GM23248 (cell line): ENCODE measurements around the gene CLEC18C. TPM values are rescaled to one million over a fixed set of nuclear protein-coding genes. Genes with fewer than 3 reads are reported as not detected.
"Not testable (repeated sequence)": the region's sequence is repeated elsewhere in the genome, so short reads cannot be mapped to it uniquely, and the experiment has no call there.

Experiments used
- DNase-seq: peaks from one replicate; pipeline ENCODE4 v3.0.0-alpha.2; 2015
- H2AFZ ChIP-seq: fragments of 200-600 bp; sonication (generic); 2 replicates; pipeline ENCODE4 v1.6.1; 2016; ENCODE audit warnings: antibody characterized with exemption
- H3F3A ChIP-seq: fragments of 200-600 bp; sonication (generic); 2 replicates; pipeline ENCODE4 v1.6.1; 2016; ENCODE audit warnings: mild to moderate bottlenecking, antibody characterized with exemption, mixed run types; ENCODE audit not compliant: insufficient read depth
- H3K27ac ChIP-seq: fragments of 200-600 bp; sonication (generic); 2 replicates; pipeline ENCODE4 v1.5.1; 2016; ENCODE audit warnings: mild to moderate bottlenecking
- H3K27me3 ChIP-seq: fragments of 200-600 bp; sonication (generic); replicated peaks from 2 replicates; pipeline ENCODE4 v1.6.1; 2016; ENCODE audit warnings: mild to moderate bottlenecking; ENCODE audit not compliant: insufficient read depth
- H3K36me3 ChIP-seq: fragments of 200-600 bp; sonication (generic); 2 replicates; pipeline ENCODE4 v1.6.1; 2016; ENCODE audit warnings: low read depth, mild to moderate bottlenecking
- H3K4me1 ChIP-seq: fragments of 200-600 bp; sonication (generic); 2 replicates; pipeline ENCODE4 v1.6.1; 2016; ENCODE audit warnings: mild to moderate bottlenecking; ENCODE audit not compliant: insufficient read depth
- H3K4me2 ChIP-seq: fragments of 200-600 bp; sonication (generic); one replicate; pipeline ENCODE4 v1.6.1; 2016; ENCODE audit warnings: mild to moderate bottlenecking; ENCODE audit not compliant: unreplicated experiment
- H3K4me3 ChIP-seq: fragments of 200-600 bp; sonication (generic); 2 replicates; pipeline ENCODE4 v1.5.1; 2016; ENCODE audit warnings: mild to moderate bottlenecking
- H3K79me2 ChIP-seq: fragments of 200-600 bp; sonication (generic); 2 replicates; pipeline ENCODE4 v1.6.1; 2016; ENCODE audit warnings: mild to moderate bottlenecking; ENCODE audit not compliant: insufficient read depth
- H3K9ac ChIP-seq: fragments of 200-600 bp; sonication (generic); 2 replicates; pipeline ENCODE4 v1.6.1; 2016; ENCODE audit warnings: mild to moderate bottlenecking
- H3K9me2 ChIP-seq: fragments of 200-600 bp; sonication (generic); 2 replicates; pipeline ENCODE4 v1.6.1; 2016; ENCODE audit warnings: mixed run types, mild to moderate bottlenecking, moderate library complexity; ENCODE audit not compliant: insufficient read depth
- H3K9me3 ChIP-seq: fragments of 200-600 bp; sonication (generic); one replicate; pipeline ENCODE4 v1.6.1; 2017; ENCODE audit warnings: low read depth
- H4K20me1 ChIP-seq: fragments of 200-600 bp; sonication (generic); 2 replicates; pipeline ENCODE4 v1.6.0; 2016; ENCODE audit not compliant: insufficient read depth
- EZH2 ChIP-seq: fragments of 200-600 bp; sonication (generic); IDR thresholded peaks from 2 replicates; pipeline ENCODE4 v1.6.1; 2018; ENCODE audit warnings: antibody characterized with exemption, mild to moderate bottlenecking; ENCODE audit not compliant: insufficient read depth, poor library complexity, severe bottlenecking
- EZH2phosphoT487 ChIP-seq: fragments of 200-600 bp; sonication (generic); IDR thresholded peaks from 2 replicates; pipeline ENCODE4 v1.6.1; 2018; ENCODE audit warnings: antibody characterized with exemption, moderate library complexity, mild to moderate bottlenecking, low read depth; ENCODE audit not compliant: insufficient read depth
- WGBS, 2 experiments: methylation state at CpG; one replicate each; pipeline ENCODE4 v1.1.6; 2015 to 2017; ENCODE audit warnings: low lambda C conversion rate in 2 of 2, low coverage in 1 of 2; ENCODE audit errors: missing lambda C conversion rate in 2 of 2; 5-methylcytosine and 5-hydroxymethylcytosine counted together
- in situ Hi-C: fragments of 300-500 bp; cut with MboI; formaldehyde crosslinking; loops from 2 replicates; pipeline ENCODE4 v1.15.0; 2020
- polyA plus RNA-seq: library from polyadenylated mRNA; unstranded; fragments of >200 nt; fragmentation: Nextera tagmentation; extraction: Ambion mirVana; gene quantifications from 2 replicates; pipeline ENCODE4 v1.2.1, GENCODE V29; 2016
- total RNA-seq: library from RNA; depleted of rRNA; stranded (reverse); fragments of >200 nt; shearing (Covaris generic); gene quantifications from 2 replicates; pipeline ENCODE4 v1.2.3, GENCODE V29; 2014

CLEC18C gene
- total and polyA plus RNA-seq, 2 experiments from 2014 or later = 0.43 TPM; not detected in 1

DNA sequence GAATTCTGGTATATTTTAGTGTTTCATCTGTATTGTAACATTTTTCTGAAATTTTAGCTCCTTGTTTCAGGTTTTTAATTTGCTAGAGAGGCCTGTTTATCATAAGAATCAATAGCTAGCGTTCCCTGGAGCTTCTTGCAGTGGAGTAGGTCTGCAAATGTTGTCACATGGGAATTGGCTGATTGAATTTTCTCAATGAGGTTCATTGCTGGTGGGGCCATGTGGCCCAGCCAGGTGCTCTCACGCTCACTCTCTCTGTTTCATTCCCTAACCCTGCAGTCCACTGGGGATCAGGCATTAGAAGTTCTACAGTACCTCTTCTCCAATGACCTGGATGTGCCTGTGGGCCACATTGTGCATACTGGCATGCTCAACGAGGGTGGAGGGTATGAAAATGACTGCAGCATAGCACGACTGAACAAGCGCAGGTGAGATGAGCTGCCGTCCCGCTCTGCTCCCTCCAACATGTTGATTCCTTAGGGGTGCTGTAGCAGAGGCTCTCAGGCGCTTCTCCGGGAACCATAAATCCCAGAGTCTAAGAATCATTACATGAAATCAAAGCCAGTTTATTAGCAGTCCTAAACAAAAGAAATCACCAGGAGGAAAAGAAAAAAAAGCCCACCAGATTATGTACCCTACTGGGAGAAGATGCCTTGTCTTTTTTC, 30.2 kb upstream of the CLEC18C start:
- H3K79me2 ChIP-seq, H3K27me3 ChIP-seq, H3F3A ChIP-seq, H3K9ac ChIP-seq, H3K27ac ChIP-seq, H2AFZ ChIP-seq, H3K36me3 ChIP-seq, H4K20me1 ChIP-seq, H3K4me2 ChIP-seq, DNase-seq, H3K9me2 ChIP-seq, H3K4me1 ChIP-seq, in situ Hi-C loops, H3K4me3 ChIP-seq, H3K9me3 ChIP-seq: not testable (repeated sequence)
- WGBS, 2 experiments = 90 to 91% methylated on average over 9 of the region's 9 CpGs

GRCh38 chr16:70147853-70148252, 25.7 kb upstream of the CLEC18C start:
- H3F3A ChIP-seq, DNase-seq, H3K9ac ChIP-seq, H2AFZ ChIP-seq, H3K4me1 ChIP-seq, H3K27me3 ChIP-seq, H3K27ac ChIP-seq, H3K9me2 ChIP-seq, H3K79me2 ChIP-seq, H3K4me2 ChIP-seq, H3K9me3 ChIP-seq, H3K4me3 ChIP-seq, in situ Hi-C loops, H4K20me1 ChIP-seq: not testable (repeated sequence)
- 64 to 83% methylated on average over 6 to 11 of the region's 11 CpGs for WGBS, 2 experiments
- peaks cover 26% of the 10 kb centered on the region; the same call in 1 of the 2 replicates for H3K36me3 ChIP-seq

DNA sequence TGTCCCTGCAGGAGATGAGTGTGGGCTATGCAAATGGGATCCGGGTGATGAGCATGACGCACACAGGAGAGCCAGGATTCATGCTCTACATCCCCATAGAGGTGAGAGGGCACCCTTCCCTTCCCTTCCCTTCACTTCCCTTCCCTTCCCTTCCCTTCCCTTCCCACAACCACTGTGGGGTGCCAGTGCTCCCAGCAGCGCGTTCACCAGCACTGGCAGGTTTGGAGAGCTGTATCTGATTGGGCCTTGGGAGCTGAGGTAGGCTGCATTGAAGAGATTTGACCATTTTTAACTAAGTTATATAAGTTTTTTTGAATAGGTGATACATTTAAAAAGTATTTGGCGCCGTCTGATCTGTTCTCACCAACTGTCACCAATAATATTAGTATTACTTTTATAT, 25.1 kb upstream of the CLEC18C start:
- H3K79me2 ChIP-seq, H3K27me3 ChIP-seq, H3K4me2 ChIP-seq, H3K9me3 ChIP-seq, H3K9me2 ChIP-seq, H3F3A ChIP-seq, H2AFZ ChIP-seq, DNase-seq, H3K27ac ChIP-seq, H3K9ac ChIP-seq, H3K4me1 ChIP-seq, H4K20me1 ChIP-seq, H3K4me3 ChIP-seq, in situ Hi-C loops: not testable (repeated sequence)
- 93 to 97% methylated on average over 6 of the region's 6 CpGs for WGBS, 2 experiments
- peaks cover 32% of the 10 kb centered on the region; the same call in 1 of the 2 replicates for H3K36me3 ChIP-seq

DNA sequence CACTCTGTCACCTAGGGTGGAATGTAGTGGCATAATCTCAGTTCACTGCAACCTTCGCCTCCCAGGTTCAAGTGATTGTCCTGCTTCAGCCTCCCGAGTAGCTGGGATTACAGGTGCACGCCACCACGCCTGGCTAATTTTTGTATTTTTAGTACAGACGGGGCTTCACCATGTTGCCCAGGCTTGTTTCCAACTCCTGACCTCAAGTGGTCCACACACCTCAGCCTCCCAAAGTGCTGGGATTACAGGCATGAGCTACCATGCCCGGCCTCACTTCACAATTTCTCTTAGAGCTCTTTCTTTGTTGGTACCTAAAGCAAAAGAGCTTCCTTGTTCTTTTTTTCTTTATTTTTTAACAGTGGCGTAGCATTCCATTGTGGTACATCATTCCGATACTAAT, 24.3 kb upstream of the CLEC18C start:
- H4K20me1 ChIP-seq, H3K4me3 ChIP-seq, H3K27ac ChIP-seq, H3K9me3 ChIP-seq, H3K9me2 ChIP-seq, H3K27me3 ChIP-seq, H3K4me1 ChIP-seq, H3K4me2 ChIP-seq, H3K79me2 ChIP-seq, H3F3A ChIP-seq, in situ Hi-C loops, H3K9ac ChIP-seq, DNase-seq, H2AFZ ChIP-seq: not testable (repeated sequence)
- peaks cover 41% of the 10 kb centered on the region; the same call in 1 of the 2 replicates for H3K36me3 ChIP-seq
- WGBS, 2 experiments = 91 to 94% methylated on average over 8 of the region's 8 CpGs

GRCh38 chr16:70151391-70151790, 22.2 kb upstream of the CLEC18C start:
- Histone ChIP-seq H3K4me2 (no peak overlapping the region), H3K27ac (no peak overlapping the region), H3K9me2 (no peaks in the 10 kb centered on the region), H3K79me2 (no peaks in the 10 kb centered on the region), H3K9me3 (no peaks in the 10 kb centered on the region), H3K36me3 (peaks cover 54% of the 10 kb centered on the region; the same call in 1 of the 2 replicates), H3K4me3 (no peak overlapping the region), H3K4me1 (no peaks in the 10 kb centered on the region), H3K27me3 (no peaks in the 10 kb centered on the region), H4K20me1 (no peaks in the 10 kb centered on the region), H3F3A (no peaks in the 10 kb centered on the region), H2AFZ (no peak overlapping the region), H3K9ac (no peak overlapping the region)
- TF ChIP-seq EZH2 (no peak), EZH2phosphoT487 (no peak)
- in situ Hi-C loops = no loop called here
- WGBS, 2 experiments = 79 to 88% methylated on average over 2 of the region's 2 CpGs
- no peak for DNase-seq
